Progenitor cell of endocrine pancreas (in vitro differentiated cells): ENCODE measurements around the gene SLC25A43. TPM values are rescaled to one million over a fixed set of nuclear protein-coding genes. Genes with fewer than 3 reads are reported as not detected.

Experiments
- DNase-seq: peaks from one replicate; pipeline ENCODE4 v3.0.0; 2021; ENCODE audit warnings: low spot score; ENCODE audit not compliant: unreplicated experiment
- H3K27ac Mint-ChIP-seq: 2 replicates; pipeline ENCODE4 v1.8.0; 2021; ENCODE audit warnings: mild to moderate bottlenecking, moderate library complexity, mixed read lengths
- H3K27me3 Mint-ChIP-seq: 2 replicates; pipeline ENCODE4 v1.8.0; 2021; ENCODE audit warnings: mixed read lengths
- H3K36me3 Mint-ChIP-seq: 2 replicates; pipeline ENCODE4 v1.8.0; 2022; ENCODE audit warnings: mixed read lengths; ENCODE audit not compliant: insufficient read depth
- H3K4me1 Mint-ChIP-seq: 2 replicates; pipeline ENCODE4 v1.8.0; 2021; ENCODE audit warnings: low read depth, mixed read lengths
- H3K4me3 Mint-ChIP-seq: 2 replicates; pipeline ENCODE4 v1.8.0; 2021; ENCODE audit warnings: low read depth, mild to moderate bottlenecking, moderate library complexity, mixed read lengths
- H3K9me3 Mint-ChIP-seq: 2 replicates; pipeline ENCODE4 v1.8.0; 2021; ENCODE audit warnings: low read depth, mixed read lengths
- total RNA-seq: library from RNA; stranded (reverse); gene quantifications from 2 replicates; pipeline ENCODE4 v1.2.1, GENCODE V29; 2021
- TF ChIP-seq, protein P1 (sequence below): fragments of 200-600 bp; sonication (generic); IDR thresholded peaks from one replicate; pipeline ENCODE4 v1.5.0; 2021; ENCODE audit warnings: antibody characterized with exemption, mild to moderate bottlenecking; ENCODE audit not compliant: unreplicated experiment

SLC25A43 gene
- total RNA-seq, 1 donor from 2014 or later: 4.1 TPM

DNA sequence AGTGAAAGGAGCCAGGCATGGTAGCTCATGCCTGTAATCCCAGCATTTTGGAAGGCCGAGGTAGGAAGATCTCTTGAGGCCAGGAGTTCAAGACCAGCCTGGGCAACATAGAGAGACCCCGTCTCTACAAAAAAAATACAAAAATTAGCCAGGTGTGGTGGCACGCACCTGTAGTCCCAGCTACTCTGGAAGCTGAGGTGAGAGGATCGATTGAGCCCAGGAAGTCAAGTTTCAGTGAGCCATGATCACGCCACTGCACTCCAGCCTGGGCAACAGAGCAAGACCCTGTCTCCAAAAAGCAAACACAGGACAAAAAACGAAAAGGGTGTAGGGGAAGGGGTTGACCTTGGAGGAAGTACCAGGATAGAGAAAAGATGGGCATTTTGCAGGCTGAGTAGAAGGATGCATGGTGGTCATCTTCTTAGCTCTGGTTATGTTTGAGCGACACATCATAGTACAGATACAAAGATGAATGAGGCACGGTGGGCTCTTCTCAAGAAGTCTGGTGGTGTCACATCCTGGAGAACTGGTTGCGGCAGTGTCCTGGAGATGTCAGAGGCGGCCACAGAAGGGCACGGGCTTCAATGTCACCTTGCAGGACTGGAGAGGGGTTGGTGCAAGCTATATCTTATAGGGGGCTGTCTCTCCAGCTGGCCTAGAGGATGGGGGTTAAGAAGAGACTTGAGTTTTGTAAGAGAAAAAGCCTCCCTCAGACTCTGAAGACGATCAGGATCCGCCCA is 101.1 kb downstream of the SLC25A43 start:
- H3K4me1 Mint-ChIP-seq: no peaks in the 10 kb centered on the region
- no peaks in the 10 kb centered on the region for H3K27me3 Mint-ChIP-seq
- peaks cover 6% of the 10 kb centered on the region for H3K9me3 Mint-ChIP-seq
- TF ChIP-seq, protein P1, sequence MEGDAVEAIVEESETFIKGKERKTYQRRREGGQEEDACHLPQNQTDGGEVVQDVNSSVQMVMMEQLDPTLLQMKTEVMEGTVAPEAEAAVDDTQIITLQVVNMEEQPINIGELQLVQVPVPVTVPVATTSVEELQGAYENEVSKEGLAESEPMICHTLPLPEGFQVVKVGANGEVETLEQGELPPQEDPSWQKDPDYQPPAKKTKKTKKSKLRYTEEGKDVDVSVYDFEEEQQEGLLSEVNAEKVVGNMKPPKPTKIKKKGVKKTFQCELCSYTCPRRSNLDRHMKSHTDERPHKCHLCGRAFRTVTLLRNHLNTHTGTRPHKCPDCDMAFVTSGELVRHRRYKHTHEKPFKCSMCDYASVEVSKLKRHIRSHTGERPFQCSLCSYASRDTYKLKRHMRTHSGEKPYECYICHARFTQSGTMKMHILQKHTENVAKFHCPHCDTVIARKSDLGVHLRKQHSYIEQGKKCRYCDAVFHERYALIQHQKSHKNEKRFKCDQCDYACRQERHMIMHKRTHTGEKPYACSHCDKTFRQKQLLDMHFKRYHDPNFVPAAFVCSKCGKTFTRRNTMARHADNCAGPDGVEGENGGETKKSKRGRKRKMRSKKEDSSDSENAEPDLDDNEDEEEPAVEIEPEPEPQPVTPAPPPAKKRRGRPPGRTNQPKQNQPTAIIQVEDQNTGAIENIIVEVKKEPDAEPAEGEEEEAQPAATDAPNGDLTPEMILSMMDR: no peak
- no peaks in the 10 kb centered on the region for H3K36me3 Mint-ChIP-seq
- no peak overlapping the region for H3K4me3 Mint-ChIP-seq
- DNase-seq: no peak
- H3K27ac Mint-ChIP-seq: no peak overlapping the region

GRCh38 chrX:119501511-119502148 is 102.5 kb downstream of the SLC25A43 start:
- Mint-ChIP-seq H3K4me3 (no peak overlapping the region), H3K27ac (no peak overlapping the region), H3K36me3 (no peaks in the 10 kb centered on the region), H3K4me1 (no peaks in the 10 kb centered on the region), H3K27me3 (no peaks in the 10 kb centered on the region), H3K9me3 (peaks cover 5% of the 10 kb centered on the region)
- TF ChIP-seq, protein P1: no peak
- no peak for DNase-seq

DNA sequence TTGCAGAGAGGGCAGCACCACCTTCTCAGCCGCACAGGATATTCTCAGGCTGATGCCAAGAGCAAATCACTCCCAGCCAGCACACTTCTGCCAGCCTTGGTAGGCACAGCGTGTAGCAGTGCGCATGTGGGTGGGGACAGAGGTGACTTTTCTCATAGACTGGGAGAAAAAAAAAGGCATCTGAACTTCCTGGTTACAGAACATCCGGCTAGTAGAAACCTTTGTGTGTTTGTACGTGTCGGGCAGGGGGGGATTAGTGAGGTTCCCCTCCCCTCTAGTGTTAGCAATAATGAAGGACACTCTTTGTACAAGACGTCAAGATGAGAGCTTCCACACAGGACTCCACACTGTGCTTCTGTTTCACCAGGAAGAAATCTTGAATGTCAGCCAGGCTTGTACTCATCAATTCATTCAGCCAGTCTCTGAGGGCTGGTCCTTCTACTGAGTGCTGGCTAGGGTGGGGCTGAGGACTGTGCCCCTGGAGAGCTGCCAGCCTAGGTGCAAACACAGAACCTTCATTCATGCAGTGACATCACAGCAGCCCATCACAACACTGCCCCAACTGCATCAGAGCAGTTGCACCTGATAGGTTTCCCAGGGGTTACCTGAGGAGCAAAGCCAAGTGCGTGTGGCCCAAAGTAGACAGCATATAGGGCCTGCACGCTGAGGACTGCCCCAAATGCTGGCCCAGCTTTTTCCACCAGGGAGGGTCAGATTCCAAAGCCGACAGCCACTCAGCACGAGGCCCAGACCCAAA is 103.8 kb downstream of the SLC25A43 start:
- H3K27ac Mint-ChIP-seq: no peak overlapping the region
- H3K36me3 Mint-ChIP-seq: no peaks in the 10 kb centered on the region
- no peak overlapping the region for H3K4me3 Mint-ChIP-seq
- no peak for DNase-seq
- no peaks in the 10 kb centered on the region for H3K27me3 Mint-ChIP-seq
- TF ChIP-seq, protein P1: no peak
- H3K9me3 Mint-ChIP-seq: peaks cover 3% of the 10 kb centered on the region
- no peaks in the 10 kb centered on the region for H3K4me1 Mint-ChIP-seq

DNA sequence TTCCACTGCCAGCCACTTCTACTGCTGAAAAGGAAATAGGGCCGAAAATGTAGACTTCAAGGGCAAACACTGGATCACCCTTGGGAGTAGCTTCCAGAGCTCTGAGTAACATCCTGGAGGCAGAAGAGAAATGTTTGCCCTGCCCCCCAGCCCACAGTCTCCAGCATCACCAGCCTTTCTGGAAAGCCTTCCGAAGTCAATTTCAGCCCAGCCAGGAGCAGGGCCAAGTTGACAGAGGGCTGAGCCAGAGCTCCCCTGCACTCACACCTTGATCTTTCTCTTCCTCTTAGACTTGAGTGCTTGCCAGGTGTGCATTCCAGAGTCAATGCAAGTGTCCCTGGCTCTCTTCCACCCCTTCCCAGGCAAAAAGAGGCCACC is 104.3 kb downstream of the SLC25A43 start:
- Mint-ChIP-seq H3K4me3 (no peak overlapping the region), H3K36me3 (no peaks in the 10 kb centered on the region), H3K27ac (no peak overlapping the region), H3K27me3 (no peaks in the 10 kb centered on the region), H3K9me3 (peaks cover 3% of the 10 kb centered on the region), H3K4me1 (no peaks in the 10 kb centered on the region)
- DNase-seq: no peak
- TF ChIP-seq, protein P1: no peak

Other genes with a start within 250 kb of the SLC25A43 start
- 144 and 147 TPM in 2 replicates for gene PGRMC1, start 163.1 kb upstream of the SLC25A43 start, total RNA-seq
- gene SLC25A5, start 69.1 kb downstream of the SLC25A43 start, total RNA-seq: 224 and 225 TPM in 2 replicates
- gene STEEP1, start 166.1 kb downstream of the SLC25A43 start, total RNA-seq: 17.7 and 18.3 TPM in 2 replicates
- gene UBE2A, start 175.2 kb downstream of the SLC25A43 start, total RNA-seq: 49.4 and 55.0 TPM in 2 replicates
- 11.7 and 12.5 TPM in 2 replicates for gene NKRF, start 207.1 kb downstream of the SLC25A43 start, total RNA-seq